ENCODE results near the gene MYDGF.

The MYDGF gene

DNA sequence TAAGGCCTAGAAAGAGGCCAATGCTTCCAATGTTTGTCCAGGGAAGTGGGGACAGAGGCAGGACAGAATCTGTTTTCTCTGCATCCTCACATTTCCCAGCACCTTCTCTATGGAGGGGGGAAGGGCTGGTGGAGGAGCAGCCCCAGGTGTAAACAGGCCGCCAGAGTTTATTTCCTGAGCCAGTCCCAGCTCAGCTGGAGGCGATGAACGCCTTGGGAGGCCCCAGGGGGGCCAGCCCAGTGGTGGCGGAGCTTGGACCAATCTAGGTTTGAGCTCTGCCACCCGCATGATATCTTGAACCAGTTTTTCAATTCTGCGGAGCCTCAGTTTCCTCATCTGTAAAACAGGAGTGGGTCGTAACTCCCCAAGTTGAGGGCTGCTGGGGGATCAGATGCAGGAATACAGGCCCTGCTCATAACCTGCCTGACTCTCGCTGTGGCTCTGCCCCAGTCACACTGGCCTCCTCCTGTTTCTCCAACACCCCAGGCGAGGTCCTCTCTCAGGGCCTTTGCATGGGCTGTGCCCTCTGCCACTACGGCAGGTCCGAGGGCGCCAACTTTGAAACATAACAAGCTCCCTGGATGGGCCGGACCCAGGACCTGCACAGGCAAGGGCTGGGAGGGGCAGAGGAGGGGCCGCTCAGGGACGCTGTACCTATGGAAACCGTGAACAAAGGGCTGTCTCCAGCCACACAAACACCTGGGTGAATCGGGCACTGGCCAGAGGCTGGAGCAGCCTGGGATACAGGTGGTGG is 29.7 kb downstream of the MYDGF start:
- no peak for DNase-seq (ENCODE audit: low read depth)

DNA sequence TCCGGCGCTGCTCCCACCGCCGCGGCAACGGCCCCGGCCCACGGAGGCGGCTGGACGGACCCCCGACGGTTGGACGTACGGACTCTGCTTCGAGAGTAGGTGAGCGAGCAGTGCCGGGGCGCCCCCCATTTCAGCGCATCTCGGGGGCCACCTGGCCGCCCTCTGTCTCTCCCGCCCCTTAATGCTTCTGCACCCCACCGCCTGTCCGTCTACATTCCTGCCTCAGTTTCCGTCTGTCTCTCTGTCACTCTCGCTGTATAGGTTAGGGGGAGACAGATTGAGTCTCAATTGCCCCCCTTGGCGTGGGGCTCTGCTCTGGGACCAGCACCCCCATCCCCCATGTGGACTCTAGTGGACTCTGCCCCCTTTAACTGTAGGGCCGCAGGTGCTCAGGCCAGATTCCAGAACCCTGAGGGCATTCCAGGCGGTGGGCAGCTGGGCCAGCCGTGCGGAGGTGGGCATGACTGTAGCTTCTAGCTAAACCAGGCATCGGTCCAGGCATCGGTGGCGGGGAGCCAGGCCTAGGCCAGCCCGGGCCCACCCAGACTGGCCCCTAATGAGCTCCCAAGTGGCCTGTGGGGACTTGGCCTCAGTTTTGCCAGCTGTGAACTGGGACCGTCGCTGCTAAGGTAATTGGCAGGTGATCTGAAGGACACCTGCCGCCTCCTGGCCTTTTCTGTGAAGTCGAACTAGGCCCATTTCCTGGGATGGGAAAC is 30.5 kb downstream of the MYDGF start:
- DNase-seq (ENCODE audit: low read depth): no peak

DNA sequence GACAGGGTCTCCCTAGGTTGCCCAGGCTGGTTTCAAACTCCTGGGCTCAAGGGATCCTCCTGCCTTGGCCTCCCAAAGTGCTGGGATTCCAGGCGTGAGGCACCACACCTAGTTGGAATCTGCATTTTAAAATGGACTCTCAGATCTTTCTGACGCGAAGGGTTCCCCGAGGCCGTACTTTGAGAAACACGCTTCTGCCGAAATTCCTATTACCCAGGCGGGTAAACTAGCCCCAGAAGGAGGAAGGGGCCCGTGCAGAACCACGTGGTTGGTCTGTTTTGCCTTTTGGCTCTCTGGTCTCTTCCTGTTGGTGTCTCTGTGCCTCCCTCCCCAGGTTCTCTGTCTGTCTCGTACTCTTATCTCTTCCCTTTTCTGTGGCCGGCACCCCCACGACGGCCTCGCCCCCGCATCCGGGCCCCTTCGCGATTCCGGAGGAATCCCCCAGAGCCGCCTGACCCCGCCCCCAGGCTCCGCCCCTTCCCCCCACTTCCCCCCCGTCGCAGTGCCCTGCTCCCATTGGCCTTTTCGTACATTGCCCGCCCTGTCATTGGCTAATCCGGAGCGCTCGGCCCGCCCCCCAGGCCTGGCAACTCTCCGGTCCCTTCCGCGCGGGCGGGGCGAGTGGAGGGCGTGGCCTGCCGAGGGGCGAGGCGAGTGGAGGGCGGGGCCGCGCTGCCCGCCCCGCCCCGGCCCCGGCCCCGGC is 31.2 kb downstream of the MYDGF start, which contains the start of gene TNFAIP8L1:
Gene TNFAIP8L1 (plus strand): TSS at position 689 of the 703 bp plus-strand sequence. CDS start 12,354 bp downstream, outside the sequence.
- DNase-seq (ENCODE audit: low read depth): peak; percentile 99

DNA sequence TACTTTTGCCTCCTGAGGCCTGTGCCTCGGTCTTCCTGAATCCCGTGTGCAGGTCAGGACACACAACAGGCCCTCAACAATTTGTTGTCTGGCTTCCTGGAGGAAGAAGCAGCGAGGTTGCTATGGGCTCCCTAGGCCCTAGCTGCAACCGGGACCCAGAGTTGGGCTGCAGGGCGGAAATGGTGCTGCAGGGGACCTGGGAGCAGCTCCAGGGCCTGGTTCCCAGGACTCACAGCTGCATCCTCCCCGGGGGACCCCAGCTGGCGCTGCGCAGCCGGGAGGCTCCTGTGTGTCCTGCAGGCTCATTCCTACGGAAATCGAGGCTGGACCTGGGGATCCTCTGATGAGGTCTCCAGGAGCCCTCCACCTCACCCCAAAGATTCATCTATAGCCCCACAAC is 31.8 kb downstream of the MYDGF start:
- no peak for DNase-seq (ENCODE audit: low read depth)

DNA sequence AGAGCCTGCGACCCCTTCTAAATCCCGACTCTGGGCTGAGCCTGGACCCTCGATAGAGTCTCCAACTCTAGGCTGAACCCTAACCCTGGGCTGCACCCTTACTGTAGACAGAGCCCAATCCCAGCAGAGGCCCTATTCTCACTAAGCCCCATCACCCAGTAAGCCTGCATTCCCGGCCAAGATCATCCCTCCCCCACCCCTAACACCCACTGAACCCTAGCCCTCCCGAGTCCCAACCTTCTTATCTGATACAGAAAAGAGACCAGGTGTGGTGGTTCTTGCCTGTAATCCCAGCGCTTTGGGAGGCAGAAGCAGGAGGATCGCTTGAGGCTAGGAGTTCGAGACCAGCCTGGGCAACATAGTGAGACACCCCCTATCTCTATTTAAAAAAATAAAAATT is 33.4 kb downstream of the MYDGF start:
- DNase-seq (ENCODE audit: low read depth): no peak

DNA sequence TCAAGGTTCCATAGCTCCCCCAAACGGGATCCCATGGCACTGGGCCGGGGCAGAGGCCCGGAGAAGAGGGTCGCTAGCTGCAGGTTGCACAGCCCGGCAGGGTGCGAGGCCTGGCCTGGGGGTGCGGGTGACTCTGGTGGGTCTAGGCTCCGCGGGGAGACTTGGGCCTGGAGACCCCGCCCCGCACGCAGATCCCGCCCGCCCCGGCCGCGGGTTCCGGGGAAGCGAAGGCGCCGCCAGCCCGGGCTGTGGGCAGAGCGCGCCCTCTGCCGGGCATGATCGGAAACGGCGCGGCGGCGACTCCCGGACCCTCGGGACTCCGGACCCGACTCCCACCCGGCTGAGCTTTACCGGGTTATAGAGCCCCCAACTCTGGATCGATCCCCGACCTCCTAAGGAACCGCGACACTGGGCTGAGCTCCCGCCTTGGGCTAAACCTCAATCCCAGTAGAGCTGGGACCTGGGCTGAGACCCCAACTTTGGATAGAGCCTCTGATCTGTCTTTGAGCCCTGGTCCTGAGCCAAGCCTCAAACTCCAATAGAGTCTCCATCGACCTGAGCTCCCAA is 33.9 kb downstream of the MYDGF start:
- DNase-seq (ENCODE audit: low read depth): peak; percentile 79

DNA sequence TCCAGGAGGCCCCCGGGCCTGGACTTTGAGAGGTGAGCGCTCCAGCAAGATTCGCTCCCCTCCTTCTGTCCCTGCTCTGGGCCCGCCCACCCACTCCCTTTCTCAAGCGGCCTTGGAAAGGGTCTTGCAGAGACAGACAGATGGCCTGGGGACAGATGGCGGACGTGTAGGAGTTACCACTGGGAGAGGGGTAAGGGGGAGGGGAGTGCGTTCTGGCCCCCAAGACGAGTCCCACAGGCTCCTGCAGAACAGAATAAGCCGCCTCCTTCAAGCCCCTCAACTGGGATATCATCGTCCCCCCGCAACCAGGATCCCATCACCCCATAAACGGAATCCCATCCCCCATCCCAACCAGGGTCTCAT is 34.4 kb downstream of the MYDGF start:
- no peak for DNase-seq (ENCODE audit: low read depth)

DNA sequence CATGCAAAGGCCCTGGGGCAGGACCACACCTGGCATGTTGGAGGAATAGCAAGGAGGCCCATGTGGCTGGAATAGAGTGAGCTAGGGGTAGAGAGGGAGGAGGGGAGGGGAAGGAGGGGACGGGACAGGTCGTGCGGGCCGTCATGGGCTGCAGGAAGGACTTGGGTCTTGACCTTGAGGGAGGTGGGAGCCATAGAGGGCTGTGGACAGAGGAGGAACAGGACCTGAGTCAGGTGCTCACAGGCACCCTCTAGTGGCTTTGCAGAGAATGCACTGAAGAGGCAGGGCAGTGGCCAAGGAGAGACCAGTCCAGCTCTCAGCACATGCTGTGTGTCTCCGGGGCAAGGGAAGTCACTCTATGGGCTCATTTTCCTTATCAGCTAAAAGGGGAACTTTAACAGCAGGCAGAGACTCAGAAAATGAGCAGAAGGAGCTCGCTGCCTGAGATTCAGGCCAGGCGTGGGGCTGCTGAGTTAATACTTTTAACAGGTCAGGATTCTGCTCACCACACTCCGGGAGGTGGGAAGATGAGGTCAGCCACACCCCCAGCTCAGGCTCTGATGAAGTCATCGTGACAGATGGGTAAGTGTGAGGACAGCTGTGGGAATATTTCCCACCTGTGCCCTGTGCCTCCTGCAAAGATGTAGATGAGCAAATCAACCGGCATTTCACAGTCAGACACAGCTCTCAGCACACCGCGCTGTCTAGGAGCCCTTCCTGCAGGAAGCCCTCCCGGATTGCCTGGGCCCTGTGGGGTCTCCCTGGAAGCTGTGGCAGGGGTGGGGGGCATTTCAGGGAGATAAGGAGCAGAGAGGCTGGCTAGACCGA is 36.8 kb downstream of the MYDGF start:
- DNase-seq (ENCODE audit: low read depth): peak; percentile 46

DNA sequence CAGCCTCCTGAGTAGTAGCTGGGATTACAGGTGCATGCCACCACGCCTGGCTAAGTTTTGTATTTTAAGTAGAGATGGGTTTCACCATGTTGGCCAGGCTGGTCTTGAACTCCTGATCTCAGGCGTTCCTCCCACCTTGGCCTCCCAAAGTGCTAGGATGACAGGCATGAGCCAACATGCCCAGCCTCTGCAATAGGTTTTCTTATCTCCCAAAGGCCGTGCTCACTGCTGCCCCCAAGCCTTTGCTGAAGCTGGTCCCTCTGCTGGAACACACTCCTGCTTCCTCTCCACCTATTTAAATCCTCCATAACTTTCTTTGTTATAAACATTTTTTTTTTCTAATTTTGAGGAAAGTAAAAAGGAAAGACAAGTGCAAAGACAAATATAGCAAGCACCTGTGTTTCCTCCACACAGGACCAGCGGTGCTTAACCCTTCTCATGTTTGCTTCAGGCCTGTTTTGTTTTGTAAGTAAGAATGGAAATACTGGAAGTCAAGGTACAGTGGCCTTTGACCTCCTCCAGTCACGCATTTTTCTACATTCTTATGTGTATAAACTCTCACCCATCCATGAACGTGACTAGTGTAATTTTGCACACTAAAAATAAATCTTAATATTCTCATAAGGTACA is 45.3 kb downstream of the MYDGF start:
- no peak for DNase-seq (ENCODE audit: low read depth)

DNA sequence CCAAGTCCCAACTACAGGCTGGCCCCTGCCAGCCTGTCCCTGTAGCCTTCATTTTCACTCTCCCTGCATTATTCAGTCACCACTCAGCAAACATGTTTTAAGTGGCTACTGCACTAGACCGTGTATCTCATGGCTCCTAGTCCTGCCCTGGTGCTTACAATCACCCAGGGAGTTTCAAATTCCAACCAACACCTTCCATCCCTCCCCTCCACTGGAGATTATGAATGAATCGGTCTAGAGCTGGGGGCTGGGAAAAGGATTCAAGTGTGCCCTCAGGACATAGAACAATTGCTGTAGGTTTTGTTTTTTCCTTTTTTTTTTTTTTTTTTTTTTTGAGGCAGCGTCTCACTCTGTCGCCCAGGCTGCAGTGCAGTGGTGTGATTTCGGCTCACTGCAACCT is 45.8 kb downstream of the MYDGF start:
- DNase-seq (ENCODE audit: low read depth): no peak

DNA sequence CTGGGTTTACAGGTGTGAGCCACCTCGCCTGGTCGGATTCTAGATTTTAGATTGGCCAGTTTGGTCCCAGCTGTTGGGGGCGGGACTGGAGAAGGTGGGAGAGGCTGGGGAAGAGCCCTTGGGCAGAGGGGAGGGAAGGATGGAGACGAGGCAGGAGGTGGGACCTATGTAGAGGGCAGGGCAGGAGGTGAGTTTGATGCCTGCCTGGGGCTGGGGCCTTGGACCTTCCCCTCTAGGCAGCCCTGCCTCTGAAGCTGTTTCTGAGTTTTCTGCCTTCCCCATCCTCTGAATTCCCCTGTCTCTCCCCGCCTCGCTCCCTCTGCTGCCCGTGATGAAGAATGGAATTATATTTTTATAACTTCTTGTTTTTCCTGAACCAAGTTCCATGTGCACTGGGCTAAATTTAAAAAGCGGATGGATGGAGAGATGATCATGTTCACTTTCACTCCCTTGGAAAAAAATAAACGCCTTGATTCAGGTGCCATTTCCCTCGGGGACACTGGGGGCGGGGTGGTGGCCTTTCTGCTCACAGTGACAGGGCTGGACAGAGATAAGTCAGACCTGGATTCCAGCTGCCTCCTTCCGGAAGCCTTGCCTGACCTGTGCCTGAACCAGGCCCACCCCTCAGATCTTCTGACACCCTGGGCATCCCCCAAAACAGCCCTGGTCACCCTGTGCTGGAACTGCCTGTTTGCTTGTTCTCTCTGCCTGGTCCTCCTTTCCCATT is 47.3 kb downstream of the MYDGF start:
- no peak for DNase-seq (ENCODE audit: low read depth)

DNA sequence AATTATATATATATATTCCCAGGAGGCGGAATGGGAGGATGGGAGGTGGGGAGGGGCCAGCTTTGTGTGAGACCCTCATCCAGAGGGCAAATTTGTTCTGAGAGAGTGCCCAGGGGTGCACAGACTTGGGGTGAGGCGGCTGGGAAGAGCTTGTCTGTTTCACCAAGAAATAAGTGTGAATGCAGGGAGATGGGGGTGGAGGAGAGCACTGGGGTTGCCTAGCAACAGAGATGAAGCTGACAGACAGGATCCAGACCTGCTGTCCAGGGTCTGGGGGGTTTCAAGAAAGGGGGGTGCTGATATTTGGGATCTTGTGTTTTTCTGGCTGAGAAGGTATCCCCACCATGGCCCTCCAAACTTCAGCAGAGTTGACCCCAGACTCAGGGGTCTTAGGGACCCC is 49.5 kb downstream of the MYDGF start:
- no peak for DNase-seq (ENCODE audit: low read depth)

DNA sequence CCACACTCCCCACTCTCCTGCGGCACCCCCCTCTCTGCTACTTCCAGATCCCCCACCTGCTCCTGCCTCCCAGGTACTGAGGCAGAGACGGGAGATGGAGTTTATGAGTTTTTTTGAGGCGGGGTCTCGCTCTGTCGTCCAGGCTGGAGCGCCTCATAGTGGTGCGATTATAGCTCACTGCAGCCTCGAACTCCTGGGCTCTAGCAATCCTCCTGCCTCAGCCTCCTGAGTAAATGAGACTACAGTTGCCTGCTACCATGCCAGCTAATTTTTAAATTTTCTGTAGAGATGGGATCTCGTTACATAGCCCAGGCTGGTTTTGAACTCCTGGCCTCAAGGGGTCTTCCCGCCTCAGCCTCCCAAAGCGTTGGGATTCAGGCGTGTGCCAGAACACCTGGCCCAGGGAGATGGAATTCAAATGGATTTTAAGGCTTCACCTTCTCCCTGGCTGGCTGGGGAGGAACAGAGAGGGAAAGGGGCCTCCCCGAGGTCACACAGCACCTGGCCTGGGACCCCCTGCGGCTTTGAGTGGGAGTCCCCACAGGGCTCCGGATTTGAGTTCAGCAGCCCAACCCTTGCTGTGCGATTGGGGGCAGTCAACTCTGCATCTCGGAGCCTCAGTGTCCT is 50.4 kb downstream of the MYDGF start:
- no peak for DNase-seq (ENCODE audit: low read depth)

DNA sequence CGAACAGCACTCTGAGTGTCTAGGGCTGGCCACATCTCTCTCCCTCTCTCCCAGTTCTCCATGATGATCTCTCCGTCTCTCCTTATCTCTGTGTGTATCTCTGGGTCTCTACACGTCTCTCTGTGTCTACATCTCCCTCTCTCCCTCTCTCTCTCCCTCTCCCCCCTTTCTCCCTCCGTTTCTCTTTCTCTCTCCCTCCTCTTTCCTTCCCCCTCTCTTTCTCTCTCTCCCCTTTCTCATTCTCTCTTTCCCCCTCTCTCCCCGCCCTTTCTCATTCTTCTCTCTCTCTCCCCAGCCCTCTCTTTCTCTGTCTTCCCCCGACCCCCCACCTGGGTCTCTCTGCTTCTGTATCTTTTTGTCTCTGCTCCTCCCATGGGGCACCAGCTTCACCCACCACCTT is 52.1 kb downstream of the MYDGF start:
- no peak for DNase-seq (ENCODE audit: low read depth)

DNA sequence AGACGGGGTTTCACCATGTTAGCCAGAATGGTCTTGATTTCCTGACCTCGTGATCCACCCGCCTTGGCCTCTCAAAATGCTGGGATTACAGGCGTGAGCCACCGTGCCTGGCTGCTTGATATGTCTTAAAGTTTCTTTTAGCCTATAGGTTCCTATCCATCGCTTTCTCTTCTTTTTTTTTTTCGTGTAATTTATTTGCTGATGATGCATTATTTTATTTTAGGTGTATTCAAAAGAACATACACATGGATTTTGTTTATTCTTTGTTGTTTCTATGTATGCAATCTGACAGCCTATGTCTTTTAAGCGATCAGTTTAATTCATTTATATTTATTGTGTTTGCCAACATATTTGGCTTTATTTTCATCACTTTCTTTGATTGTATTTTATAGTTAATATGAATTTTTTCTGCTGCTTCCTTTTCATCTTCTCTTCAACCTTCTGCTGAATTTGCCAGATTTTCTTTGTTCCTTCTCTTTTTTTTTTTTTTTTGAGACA is 56.8 kb downstream of the MYDGF start:
- no peak for DNase-seq (ENCODE audit: low read depth)

DNA sequence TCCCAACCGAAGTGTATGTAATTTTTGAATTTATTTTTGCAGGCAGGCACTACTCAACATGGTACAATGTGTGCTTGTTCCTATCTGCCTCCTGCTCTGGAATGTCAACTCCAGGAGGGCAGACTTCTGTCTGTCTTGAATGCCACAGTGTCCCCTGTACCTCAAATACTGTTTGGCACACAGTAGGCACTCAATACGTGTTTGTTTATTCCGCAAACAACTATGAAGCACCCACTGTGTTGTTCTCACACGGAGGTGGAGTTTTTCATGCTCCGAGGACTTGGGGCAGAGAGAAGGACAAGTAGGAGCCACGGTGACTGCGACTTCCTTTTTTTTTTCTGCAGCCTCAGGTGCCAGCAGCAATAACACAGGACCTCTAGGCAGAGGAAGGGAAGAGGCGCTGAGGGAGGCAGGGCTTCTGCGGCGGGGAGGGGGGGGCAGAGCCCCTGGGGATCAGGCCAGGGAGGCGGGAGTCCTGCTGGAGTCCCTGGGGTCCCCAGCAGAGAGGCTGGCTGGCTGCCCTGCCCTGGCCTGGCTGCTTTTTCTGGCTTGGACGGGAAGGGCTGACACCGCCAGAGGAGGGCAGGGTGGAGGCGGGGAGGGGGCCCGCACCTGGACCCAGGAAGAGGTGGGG is 60.1 kb downstream of the MYDGF start:
- no peak for DNase-seq (ENCODE audit: low read depth)
